Measurements from ENCODE around the gene ARMC8. TPM values are rescaled to one million over a fixed set of nuclear protein-coding genes. Genes with fewer than 3 reads are reported as not detected.

Gene ARMC8
- polyA plus RNA-seq, 4 donors, result 41.9 to 51.1 (median 48.6) TPM

DNA sequence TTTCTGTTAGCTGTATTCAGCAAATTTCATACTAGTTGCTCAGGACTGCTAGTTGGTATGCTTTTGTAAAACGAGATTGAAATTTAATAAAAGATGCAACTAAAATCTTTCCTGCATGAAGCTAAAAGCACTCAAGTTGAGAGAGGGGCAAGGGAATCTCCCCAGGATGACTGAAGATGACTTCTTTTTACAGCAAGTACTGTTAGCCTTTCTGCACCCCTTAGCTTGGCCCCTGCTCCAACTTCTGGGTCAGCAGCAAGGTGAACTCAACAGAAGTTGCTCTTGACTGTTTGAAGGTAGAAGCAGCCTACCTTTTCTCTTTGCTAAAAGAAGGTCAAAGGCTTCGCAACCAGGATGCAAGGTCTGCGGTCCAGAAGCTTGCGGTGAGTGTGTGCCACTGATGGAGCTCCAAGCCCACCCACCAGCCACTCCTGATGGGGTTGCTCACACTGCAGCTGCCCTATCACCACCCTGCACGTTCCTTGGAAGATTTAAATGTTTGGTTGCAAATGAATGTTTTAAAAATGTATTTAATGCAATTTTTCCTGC, 110.0 kb downstream of the ARMC8 start:
- no peak for DNase-seq (ENCODE audit: low read depth in 4 of 4, low spot score in 3 of 4)

DNA sequence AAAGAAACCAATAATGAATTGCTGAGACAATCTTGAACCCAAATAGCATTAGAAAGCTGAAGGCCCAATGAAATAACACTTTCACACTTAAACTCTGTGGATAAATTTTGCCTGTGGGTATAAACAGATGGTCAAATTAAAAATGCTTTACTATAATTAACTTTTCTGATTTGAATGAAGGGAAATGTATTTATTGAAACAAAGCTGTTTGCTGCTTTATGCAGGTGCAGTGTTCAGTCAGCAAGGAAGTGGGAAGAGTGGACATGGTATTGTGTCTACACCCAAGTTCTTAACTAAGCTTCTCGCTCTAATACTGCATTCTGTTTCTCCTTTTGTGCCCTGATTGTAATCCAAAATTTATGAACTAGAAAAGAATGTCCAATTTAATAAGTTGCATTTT, 110.8 kb downstream of the ARMC8 start:
- DNase-seq (ENCODE audit: low read depth in 4 of 4, low spot score in 3 of 4), result no peak

DNA sequence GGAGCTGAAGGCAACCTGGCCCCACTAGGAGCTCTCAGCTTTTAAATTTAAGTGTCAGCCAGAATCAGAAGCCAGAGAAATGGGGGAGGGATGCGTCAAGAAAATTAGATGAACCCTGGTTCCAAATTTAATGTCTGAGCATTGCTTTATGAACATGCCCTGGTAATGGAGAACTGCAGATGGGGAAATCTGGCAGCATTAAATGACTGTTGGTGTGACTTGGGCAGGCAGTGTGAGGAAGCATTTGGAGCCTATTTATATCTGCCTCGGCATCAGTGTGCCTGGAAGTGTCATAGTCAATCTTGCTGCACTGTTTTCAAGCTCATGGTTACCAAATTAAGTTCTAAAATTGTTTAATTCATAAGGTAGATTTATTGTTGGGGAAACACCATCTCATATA, 113.5 kb downstream of the ARMC8 start:
- DNase-seq (ENCODE audit: low read depth in 4 of 4, low spot score in 3 of 4), result no peak

DNA sequence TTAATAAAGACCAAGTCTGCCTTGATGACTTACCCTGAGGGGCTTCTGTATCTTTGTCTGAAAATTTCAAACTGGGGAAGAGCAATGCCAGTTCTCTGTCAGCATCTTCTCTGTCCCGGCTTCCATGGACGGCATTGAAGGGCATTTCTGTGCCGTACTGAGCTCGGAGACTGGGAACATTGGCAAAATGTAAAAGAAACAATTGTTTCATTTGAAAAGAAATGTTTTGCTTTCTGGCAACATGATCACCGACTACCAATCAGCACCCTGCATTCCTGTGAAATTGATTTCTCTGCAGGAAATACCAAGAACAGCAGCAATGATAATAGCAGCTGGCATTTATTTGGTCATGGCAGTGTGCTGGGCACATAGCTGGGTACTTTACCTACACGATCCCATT, 116.4 kb downstream of the ARMC8 start:
- DNase-seq (ENCODE audit: low read depth in 4 of 4, low spot score in 3 of 4), result no peak

DNA sequence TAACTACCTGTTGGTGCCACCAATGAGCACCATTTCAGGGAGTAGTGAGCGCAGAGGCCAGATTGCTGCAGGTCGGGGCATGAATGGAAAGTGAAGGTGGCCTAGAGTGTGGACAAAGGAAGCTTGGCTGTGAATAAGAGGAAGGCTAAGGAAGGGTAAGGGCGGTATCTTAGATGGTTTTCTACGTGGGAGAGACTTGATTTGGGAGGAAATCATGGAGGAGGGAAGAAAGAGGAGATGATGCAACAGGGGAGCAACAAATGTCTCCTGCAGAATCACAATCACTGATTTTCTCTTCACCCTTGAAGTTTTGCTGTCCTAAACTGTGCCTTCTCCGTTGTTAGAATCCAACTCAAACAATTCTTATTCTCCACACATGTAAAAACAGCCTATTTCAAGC, 120.8 kb downstream of the ARMC8 start:
- DNase-seq (ENCODE audit: low read depth in 4 of 4, low spot score in 3 of 4), result no peak

DNA sequence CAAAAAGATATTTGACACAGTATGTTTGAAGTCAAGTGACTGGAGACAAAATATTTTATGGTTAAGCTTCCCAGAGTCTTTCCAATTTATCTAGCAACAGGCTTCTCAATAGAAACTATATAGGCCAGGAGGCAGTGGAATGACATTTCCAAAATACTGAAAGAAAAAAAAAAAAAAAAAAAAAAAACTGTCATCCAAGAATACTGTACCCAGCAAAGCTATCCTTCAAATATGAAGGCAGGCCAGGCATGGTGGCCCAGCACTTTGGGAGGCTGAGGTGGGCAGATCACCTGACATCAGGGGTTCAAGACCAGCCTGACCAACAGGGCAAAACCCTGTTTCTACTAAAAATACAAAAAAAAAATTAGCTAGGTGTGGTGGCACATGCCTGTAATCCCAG, 121.7 kb downstream of the ARMC8 start:
- DNase-seq (ENCODE audit: low read depth in 4 of 4, low spot score in 3 of 4), result no peak

DNA sequence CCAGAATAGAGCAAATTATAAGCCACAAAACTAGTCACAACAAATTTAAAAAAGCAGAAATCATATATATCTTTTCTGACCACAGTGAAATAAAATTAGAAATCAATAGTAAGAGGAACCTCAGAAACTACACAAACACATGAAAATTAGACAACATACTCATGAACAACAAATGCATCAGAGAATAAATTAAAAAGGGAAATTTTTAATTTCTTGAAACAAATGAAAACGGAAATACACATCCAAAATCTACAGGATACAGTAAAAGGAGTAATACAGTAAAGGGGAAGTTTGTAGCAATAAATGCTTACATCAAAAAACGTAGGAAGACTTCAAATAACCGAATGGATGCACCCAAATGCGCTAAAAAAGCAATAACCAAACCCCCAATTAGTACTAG, 123.4 kb downstream of the ARMC8 start:
- no peak for DNase-seq (ENCODE audit: low read depth in 4 of 4, low spot score in 3 of 4)

DNA sequence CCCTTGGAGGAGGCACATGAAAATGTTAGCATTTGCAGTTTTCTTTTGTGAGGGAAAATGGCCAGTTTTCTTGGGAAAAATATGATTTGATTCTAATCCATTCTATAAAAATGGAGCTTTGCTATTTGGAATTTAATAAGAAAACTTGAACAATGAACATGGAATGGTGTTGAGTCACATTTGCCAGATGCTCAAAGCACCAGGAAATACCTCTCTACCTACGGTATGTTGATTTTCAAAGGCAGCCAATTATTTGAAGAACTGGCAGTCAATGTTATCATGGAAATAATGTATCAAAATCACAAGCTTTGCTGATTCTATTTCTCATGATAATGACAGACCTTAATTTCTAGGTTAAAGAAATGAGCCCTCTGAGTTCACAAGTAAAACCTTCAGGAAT, 127.7 kb downstream of the ARMC8 start:
- no peak for DNase-seq (ENCODE audit: low read depth in 4 of 4, low spot score in 3 of 4)

DNA sequence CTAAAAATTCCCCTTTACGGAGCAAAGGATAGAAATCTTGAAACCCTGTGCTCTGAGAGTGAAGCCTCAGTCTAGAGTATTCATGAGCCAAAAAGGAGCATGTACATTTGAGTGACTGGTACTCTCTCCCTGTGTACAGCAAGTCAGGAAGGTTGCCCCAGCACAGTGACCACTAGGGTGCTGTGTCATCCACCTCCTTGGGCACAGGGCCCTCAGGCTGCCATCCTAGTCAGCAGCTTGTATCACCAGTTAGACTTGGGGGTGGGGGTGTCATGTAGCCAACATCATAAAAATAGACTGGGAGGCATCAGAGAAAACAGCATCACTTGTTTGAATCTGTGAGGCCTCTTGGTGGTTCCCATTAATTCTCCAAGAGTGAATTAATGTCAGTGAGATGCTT, 130.6 kb downstream of the ARMC8 start:
- DNase-seq (ENCODE audit: low read depth in 4 of 4, low spot score in 3 of 4), result no peak

DNA sequence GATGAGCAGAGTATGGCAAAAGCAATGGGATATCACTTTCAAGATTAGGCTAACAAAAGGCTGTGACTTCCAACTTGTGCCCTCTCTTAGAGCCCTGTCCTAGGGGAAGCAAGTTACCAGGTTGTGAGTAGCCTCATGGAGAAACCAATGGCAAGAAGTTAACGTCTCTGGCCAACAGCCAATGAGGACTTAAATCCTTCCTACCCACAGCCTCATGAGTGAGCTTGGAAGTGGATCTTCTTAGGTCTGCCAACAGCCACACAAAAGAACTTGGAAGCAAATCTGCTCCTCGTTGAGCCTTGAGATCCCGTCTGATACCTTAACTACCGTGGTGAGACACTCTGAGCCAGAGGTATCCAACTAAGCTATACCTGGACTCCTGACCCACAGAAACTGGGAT, 136.9 kb downstream of the ARMC8 start:
- DNase-seq (ENCODE audit: low read depth in 4 of 4, low spot score in 3 of 4), result no peak

DNA sequence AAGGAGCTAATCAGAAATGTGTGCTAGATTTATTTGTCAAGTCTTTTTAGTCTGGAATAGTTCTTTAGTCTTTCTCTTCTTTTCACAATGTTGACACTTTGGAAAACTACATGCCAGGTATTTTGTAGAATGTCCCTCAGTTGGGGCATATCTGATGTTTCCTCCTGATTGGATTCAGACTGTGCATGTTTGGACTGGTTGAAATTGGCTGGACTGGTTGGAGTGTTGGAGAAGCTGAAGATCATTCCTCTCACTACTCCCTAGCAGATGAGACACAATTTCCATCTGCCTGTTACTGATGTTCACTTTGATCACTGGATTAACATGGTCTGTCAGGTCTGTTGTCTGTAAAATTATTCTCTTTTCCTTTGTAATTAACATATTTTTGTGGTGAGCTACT, 138.9 kb downstream of the ARMC8 start:
- no peak for DNase-seq (ENCODE audit: low read depth in 4 of 4, low spot score in 3 of 4)

DNA sequence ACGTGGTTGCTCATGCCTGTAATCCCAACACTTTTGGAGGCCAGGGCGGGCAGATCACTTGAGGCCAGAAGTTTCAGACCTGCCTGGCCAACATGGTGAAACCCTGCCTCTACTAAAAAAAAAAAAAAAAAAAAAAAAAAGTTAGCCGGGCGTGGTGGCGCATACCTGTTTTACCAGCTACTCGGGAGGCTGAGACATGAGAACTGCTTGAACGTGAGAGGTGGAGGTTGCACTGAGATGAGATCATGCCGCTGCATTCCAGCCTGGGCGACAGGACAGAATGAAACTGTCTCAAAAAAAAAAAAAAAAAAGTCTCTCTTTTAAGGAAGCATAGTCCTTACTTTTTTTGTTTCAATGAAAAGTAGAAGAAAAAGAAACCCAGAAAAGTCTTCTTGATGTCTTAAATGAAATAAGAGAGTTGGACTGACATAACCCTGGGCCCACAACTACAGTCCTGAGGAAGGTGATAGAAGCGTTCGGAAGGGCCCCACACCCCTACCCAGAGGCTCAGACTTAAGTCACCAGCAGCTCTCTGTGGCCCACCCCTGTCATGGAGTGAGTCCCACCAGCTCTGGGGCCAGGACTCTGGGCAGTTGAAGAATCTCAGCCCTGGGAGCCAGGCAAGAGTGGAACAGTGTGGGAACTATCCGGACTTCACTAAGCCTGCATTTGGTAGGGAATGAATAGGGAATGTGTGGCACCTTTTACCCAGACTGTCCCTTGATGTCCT, 139.9 kb downstream of the ARMC8 start:
- no peak for DNase-seq (ENCODE audit: low read depth in 4 of 4, low spot score in 3 of 4)

DNA sequence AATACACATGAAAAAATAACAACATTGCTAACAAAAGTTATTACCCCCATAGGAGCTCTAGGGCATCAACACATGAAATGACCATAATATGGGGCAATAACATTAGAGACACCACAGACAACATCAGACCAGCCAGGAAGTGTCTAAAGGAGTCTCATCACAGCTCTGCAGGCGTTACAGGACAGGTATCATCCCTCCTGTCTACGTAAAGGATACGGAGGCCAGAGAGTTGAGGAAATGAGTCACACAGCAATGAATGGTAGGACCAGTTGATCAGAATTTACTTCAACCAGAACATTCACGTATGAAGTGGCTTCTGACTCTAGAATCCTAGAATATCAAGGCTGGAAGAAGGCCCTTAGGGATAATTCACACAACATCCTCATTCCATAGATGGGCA, 140.7 kb downstream of the ARMC8 start:
- DNase-seq (ENCODE audit: low read depth in 4 of 4, low spot score in 3 of 4), result no peak

DNA sequence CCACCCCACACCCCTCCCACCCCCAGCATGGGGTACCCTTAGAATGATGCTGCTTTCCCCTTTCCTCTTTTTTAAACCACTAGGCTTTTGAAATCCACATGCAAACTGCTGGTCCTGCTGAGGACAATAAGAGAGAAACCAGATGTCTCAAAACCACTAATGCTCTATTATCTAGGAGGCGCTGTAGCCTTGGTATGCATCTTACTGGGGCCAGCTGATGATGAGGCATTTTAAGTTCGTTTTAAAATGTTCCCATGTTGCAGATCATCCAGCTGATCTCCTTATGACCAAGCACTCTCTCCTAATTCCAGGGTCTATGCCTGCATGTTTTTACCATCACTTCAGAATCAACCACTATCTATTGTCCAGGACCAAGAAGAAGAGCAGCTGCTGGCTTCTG, 141.2 kb downstream of the ARMC8 start:
- no peak for DNase-seq (ENCODE audit: low read depth in 4 of 4, low spot score in 3 of 4)

DNA sequence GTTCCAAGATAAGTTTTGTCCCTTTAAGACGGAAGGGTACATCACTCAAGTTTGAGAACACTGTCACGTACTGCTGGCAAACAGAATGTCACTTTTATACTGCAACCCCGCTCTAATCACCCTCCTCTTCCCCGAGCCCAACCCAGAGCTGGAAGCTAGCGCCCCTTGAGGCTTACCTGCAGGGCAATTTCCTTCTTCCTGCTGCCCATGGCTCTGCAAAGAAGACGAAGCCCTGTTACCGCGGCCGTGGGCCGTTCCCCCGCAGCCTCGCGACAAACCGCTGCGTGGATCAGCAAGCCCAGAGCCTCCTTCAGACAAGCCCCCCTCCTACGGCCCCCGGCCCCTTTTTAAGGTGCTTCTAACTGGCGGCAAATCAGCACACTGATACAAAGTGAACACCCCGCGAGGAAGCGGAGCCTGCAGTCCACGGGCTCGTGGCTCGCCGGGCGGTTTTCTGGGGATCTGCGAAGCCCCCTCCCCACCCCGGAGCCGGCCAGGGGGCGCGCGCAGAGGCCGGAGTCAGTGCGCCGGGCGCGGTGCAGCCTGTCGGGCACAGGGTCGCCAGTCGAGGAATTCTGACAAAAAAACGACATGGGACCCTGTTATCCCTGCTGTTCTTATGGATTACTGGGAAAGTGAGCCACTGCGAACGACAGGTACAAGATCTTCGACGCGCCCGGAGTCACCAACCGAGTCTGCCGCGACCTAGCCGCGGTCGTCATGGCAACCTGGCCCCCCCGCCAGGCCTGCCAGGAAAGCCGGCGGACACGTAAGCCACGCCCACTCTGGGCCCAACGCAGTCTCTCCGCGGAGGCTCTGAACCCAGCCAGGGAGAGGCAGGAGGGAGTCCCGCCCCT, 142.3 kb downstream of the ARMC8 start, which contains the start of gene NME9:
TSS of gene NME9 (minus strand) at position 725 of the 857 bp plus-strand sequence. CDS start at position 209, 516 bp downstream.
- DNase-seq (ENCODE audit: low read depth in 4 of 4, low spot score in 3 of 4), result peak; percentile 71 to 76 (median 74)

DNA sequence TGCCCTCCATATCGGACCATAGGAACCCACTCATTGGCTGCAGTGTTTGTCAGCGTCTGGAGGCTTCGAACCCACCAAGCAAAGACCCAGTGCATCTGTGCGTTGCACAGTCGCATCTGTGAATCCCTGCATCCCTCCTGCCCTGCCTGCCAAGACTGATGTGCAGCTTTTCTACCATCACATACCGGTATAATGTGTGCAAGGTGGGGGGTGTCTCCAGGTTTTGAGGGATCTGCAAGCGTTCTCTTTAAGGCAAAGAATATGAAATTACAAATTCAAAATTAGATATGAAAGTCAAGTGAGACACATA, 142.8 kb downstream of the ARMC8 start:
- DNase-seq (ENCODE audit: low read depth in 4 of 4, low spot score in 3 of 4), result no peak

DNA sequence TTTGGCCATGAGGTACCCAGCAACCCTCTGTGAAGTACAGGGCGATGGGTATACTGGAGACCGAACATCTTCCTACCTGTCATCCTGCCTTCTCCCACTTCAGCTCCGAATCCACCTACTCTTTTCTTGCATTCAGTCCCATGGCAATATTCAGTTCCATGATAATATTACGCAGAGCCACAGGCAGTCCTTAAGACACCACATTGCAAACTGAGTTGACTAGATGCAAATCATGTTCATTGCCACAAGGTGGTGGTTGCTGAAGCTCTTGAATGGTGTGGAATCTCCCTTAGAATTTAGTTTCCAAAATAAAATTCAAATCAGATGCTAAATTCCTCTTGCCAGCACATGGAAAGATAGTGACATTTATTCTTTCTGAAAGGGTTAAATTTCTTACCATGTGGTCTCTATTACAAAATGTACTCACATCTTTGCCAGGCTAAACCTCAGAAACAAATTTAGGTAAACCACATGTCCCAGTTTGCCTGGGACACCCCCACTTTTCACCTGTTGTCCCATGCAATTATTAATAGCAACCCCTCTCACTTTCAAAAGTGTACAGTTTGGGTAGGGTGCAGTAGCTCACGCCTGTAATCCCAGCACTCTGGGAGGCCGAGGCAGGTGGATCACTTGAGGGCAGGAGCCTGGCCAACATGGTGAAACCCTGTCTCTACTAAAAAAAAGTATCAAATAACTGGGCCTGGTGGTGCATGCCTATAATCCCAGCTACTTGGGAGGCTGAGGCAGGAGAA, 144.2 kb downstream of the ARMC8 start:
- DNase-seq (ENCODE audit: low read depth in 4 of 4, low spot score in 3 of 4), result no peak

DNA sequence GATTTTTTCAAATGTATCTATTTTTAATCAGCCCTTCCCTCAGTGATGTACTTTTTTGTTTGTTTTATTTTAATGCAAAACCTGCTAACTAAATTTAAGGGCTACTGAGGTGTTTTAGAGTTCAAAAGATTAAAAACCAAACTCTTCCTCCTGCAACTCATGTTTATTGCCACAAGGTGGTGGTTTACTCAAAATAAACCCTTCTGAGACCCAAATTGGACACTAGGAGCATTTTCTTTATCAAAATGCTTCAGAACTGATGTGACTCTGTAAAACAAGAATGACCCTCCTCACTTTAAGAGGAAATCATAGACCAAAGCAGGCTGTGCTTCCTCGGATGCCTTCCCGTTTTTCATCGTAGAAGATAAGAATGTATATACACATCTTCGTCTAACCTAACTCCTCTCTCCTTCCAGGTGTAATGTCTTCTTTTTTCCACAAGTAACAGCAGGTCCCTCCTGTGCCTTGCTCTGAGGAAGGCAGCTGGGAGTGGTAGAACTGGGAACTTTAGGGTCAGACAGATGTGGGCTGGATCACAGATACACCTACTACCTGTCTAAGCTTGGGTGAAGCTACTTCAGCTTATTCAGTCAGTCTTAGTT, 145.5 kb downstream of the ARMC8 start:
- DNase-seq (ENCODE audit: low read depth in 4 of 4, low spot score in 3 of 4), result no peak

DNA sequence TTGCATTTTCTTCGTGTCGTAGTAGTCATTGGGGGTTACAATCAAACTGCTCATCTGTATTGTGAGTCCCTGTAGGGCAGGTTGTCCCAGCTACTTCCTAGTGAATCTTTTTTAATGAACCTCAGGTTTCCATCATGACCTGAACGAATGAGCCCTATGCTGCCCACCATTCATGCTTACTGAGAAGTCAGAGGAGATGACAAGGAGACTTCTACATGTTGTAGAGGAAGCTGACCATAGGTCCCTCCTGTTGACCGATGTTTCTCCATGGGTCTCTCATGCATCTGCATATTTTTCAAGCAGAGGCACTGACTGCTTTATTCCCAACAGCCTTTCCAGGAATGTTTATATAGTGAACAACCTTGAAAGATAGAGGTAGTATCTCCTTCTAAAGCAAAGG, 147.5 kb downstream of the ARMC8 start:
- no peak for DNase-seq (ENCODE audit: low read depth in 4 of 4, low spot score in 3 of 4)

DNA sequence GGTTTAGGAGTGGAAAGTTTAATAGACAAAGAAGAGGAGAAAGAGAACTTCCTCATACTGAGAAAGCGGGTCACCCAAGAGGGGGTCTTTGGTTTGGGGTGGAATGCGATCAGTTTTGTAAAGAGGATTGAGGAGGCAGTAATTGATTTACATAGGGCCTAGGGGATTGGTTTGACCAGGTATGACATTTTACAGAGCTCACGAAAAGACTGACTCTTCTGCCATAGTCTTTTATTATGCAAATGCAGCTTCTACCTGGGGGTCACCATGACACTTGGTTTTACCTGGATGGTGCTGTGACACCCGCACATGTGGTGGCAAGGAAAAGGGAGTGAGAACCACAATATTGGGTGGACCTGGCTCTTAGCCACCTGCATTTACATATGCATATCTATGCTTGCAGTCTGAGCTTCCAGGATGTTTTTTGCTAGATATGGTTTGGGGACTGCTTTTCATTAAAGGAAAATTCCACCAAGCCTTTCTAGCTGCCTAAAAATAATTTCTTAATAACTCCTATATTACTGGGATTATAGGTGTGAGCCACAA, 149.4 kb downstream of the ARMC8 start:
- DNase-seq (ENCODE audit: low read depth in 4 of 4, low spot score in 3 of 4), result no peak

Data from right renal pelvis (tissue), 4 donors.